ENCODE data around the gene KCNC3.

KCNC3 gene

GRCh38 chr19:50280074-50280473 lies 49.1 kb downstream of the KCNC3 start:
- no peak overlapping the region for H3K4me3 ChIP-seq (ENCODE audit: low read length)
- no peak for TF ChIP-seq CTCF (conservative IDR thresholded peaks at IDR 0.05; ENCODE audit: low read length)
- no peak for DNase-seq (ENCODE audit: low read depth)

GRCh38 chr19:50277966-50278580 lies 51.1 kb downstream of the KCNC3 start:
- no peak for TF ChIP-seq CTCF (conservative IDR thresholded peaks at IDR 0.05; ENCODE audit: low read length)
- no peak for DNase-seq (ENCODE audit: low read depth)
- no peak overlapping the region for H3K4me3 ChIP-seq (ENCODE audit: low read length)

GRCh38 chr19:50276370-50277063 lies 52.7 kb downstream of the KCNC3 start:
- H3K4me3 ChIP-seq (ENCODE audit: low read length), result no peak overlapping the region
- DNase-seq (ENCODE audit: low read depth), result no peak

GRCh38 chr19:50275577-50276368 lies 53.4 kb downstream of the KCNC3 start:
- no peak for DNase-seq (ENCODE audit: low read depth)
- no peak for TF ChIP-seq CTCF (conservative IDR thresholded peaks at IDR 0.05; ENCODE audit: low read length)

More at GRCh38 chr19:50276370-50277063, 52.7 kb downstream of the KCNC3 start:
- no peak for TF ChIP-seq CTCF (conservative IDR thresholded peaks at IDR 0.05; ENCODE audit: low read length)

GRCh38 chr19:50273821-50274220 lies 55.4 kb downstream of the KCNC3 start:
- no peak overlapping the region for H3K4me3 ChIP-seq (ENCODE audit: low read length)
- no peak for TF ChIP-seq CTCF (conservative IDR thresholded peaks at IDR 0.05; ENCODE audit: low read length)
- no peak for DNase-seq (ENCODE audit: low read depth)

More at GRCh38 chr19:50275577-50276368, 53.4 kb downstream of the KCNC3 start:
- no peak overlapping the region for H3K4me3 ChIP-seq (ENCODE audit: low read length)

- no peak overlapping the region for H3K4me3 ChIP-seq (ENCODE audit: low read length)
- no peak for DNase-seq (ENCODE audit: low read depth)
- no peak for TF ChIP-seq CTCF (conservative IDR thresholded peaks at IDR 0.05; ENCODE audit: low read length)
These were observed 56.8 kb downstream of the KCNC3 start for GRCh38 chr19:50272263-50272897.
